Stimulated activated CD4-positive, alpha-beta T cell treated with anti-CD3 and anti-CD28 coated beads, Interleukin-4, amount 100 ng/mL, for 4 hours (primary cell): ENCODE measurements around the gene ZP1.
"Not testable (repeated sequence)": the region's sequence is repeated elsewhere in the genome, so short reads cannot be mapped to it uniquely, and the experiment has no call there.

Experiments used
- DNase-seq, 2 experiments: peaks; one replicate each; pipeline ENCODE4 v3.0.0-alpha.2; 2020

ZP1 gene, protein sequence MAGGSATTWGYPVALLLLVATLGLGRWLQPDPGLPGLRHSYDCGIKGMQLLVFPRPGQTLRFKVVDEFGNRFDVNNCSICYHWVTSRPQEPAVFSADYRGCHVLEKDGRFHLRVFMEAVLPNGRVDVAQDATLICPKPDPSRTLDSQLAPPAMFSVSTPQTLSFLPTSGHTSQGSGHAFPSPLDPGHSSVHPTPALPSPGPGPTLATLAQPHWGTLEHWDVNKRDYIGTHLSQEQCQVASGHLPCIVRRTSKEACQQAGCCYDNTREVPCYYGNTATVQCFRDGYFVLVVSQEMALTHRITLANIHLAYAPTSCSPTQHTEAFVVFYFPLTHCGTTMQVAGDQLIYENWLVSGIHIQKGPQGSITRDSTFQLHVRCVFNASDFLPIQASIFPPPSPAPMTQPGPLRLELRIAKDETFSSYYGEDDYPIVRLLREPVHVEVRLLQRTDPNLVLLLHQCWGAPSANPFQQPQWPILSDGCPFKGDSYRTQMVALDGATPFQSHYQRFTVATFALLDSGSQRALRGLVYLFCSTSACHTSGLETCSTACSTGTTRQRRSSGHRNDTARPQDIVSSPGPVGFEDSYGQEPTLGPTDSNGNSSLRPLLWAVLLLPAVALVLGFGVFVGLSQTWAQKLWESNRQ

DNA sequence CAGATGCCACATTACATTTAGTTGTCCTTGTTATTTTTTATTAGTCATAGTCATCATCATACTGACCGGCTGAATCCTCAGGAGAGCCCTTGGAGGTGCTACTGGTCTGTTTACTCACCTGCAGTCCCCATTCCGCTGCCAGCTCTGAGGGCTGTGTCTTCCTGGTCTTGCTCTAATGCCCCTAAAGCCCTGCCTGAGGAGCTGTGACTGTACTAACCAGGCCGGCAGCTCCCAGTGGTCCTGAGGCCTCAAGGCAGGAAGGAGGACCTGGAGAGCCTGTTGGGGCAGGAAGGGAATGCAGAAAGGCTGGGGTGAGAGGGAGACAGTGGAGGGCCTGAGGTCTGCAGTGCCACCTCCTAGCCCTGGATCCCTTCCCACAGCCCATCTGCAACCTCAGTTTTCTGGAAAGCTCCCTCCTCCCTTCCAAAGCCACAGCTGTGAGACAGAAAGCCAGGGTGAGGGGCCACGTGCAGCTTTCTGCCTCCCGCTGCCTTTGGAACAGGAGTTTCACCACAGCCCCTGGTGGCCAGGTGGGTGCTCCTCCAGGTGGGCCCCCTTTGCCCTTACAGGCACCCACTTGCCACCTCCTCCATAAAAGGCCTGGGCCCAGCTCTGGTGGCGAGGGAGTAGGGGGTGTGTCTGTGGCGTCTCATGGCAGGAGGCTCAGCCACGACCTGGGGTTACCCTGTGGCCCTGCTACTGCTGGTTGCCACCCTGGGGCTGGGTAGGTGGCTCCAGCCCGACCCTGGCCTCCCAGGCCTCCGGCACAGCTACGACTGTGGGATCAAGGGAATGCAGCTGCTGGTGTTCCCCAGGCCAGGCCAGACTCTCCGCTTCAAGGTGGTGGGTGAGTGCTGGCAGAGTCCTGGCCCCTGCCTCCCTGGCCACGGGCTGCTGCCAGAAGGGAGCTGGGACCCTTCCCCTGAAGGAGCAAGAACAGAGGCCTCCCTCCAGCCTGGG, at the start of gene ZP1:
TSS of gene ZP1 (plus strand) at position 632 of the 960 bp plus-strand sequence. CDS start at position 652, 20 bp downstream.
- DNase-seq: no peak

DNA sequence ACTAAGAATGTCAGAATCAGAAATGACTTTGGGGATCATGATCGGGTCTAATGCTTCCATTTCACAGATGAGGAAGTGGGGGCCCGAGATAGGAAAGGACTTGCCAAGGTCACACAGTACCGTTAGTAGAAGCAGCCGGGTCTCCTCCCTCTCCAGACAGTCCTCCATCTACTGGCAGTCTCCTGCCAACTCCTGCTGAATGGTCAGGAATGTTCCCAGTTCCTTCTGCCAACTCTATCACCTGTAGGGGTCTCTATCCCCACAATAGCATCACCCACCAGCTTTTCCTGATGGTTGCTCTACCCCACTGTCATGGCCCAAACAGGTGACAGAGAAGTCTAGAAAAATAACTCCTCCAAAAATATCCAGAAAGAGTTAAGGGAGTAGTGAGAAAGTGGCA, 49.3 kb upstream of the ZP1 start:
- DNase-seq: no peak

DNA sequence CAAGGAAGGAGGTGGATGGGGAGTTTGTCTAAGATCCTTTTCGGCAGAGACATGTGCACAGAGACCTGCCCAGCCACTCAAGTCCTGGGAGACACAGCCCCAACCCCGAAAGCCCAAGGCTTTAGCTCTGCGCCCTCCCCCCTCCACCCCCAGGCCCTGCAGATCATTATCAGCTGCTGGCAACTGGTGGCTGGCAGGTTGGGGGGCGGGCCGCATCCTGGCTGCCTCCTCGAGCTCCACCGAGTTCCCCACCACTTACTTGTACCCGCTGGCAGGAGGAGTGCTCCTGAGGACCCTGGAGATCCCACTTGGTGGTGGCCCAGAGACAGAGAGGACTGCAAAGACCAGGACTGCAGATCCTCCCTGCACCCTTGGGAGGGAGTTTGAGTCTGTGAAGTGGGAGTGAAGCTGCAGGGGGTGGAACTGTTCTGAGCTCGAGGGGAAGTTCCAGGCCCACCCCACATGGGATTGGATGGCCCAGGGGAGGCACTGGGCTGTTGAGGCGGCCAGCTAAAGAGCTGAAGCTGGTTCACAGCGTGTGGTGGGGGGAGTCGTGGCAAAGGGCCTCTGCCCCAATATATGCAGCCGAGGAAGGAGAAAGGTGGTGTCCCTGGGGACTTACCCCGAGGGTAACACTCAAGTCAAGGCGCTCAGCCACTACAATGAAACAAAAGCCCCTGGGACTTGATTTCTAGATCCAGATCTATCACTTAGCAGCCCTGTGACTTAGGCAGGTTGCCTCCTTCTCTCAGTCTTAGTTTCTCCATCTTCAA, 45.3 kb upstream of the ZP1 start:
- DNase-seq: no peak

DNA sequence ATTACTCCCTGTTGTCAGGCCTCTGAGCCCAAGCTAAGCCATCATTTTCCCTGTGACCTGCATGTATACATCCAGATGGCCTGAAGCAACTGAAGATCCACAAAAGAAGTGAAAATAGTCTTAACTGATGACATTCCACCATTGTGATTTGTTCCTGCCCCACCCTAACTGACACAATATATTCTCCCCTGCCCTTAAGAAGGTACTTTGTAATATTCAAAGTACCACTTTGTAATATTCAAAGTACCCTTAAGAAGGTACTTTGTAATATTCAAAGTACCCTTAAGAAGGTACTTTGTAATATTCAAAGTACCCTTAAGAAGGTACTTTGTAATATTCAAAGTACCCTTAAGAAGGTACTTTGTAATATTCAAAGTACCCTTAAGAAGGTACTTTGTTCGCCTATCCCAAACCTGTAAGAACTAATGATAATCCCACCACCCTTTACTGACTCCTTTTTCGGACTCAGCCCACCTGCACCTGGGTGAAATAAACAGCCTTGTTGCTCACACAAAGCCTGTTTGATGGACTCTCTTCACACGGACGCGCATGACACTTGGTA, 43.5 kb upstream of the ZP1 start:
- DNase-seq: not testable (repeated sequence)

DNA sequence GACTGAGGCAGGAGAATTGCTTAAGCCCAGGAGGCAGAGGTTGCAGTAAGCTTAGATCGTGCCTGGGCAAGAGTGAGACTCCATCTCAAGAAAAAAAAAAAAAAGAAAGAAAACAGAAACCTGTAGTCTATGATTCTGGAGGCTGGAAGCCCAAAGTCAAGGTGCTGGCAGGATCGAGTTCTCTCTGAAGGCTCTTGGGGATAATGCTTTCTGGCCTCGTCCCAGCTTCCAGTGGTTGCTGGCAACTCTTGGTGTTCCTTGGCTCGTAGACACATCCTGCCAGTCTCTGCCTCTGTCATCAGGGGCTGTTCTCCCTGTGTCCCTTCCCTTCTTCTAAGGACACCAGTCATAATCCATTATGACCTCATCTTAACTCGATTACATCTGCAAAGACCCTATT, 42.2 kb upstream of the ZP1 start:
- no peak for DNase-seq

DNA sequence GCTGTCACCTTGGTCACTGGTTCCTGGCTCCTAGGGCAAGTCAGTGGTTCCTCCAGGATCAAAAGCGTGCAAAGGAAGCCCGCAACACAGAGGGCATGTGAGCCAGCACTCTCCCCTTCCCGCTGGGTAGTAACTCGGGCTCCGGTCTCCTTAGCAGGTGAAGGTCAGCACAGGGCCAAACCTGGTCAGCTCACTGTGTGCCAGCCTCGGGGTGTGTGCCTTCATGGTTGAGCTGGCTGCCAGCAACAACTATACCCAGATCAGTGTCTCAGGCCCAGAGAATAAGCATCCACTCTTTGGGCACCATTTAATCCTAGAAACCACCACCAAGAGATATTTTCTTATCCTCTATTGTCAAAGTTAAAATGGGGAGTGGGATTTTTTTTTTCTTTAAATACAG, 41.6 kb upstream of the ZP1 start:
- no peak for DNase-seq

DNA sequence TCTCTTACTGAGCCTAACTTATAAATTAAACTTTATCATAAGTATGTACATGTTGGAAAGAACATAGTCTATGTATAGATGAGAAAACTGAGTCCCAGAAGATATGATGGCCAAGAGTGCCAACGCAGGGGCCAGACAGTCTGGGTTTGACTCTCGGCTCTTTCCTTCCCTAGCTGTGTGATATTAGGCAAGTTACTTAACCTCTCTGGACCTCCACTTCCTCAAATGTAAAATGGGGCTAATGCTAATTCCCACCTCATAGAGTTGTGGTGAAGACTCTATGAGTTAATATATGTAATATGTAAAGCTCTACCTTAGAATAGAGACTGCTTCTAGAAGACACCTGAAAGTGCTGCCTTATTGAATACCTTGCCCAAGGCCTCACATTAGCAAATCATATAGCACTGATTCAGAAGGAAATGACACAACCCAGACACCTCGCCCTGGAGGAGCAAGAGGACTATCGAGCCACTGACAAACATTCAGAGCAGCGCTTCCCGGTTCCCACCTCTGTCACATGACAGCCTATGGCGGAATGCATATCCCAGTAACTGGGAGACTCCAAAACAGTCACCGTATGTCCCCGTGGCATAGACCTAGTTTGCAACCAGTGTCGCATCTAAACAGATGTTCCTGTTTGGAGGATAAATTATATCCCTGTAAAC, 36.7 kb upstream of the ZP1 start:
- no peak for DNase-seq

DNA sequence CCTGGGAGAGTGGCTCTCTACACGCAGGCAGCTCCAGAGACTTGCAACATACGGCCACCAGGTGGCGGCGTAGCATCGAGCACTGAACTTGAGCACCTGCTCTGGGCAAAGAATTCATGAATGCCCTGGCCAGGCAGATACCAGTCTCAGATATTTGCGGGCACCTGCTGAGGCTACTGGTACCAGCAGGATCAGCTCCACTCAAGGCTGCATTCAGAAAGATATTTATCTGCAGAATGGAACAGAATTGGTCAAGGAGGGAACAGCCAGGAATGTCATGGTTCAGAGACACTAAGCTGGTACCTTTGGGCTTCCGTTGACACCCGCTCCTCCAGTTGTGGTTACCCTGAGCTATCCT, 36.2 kb upstream of the ZP1 start:
- peak; percentile 69 to 75 for DNase-seq

DNA sequence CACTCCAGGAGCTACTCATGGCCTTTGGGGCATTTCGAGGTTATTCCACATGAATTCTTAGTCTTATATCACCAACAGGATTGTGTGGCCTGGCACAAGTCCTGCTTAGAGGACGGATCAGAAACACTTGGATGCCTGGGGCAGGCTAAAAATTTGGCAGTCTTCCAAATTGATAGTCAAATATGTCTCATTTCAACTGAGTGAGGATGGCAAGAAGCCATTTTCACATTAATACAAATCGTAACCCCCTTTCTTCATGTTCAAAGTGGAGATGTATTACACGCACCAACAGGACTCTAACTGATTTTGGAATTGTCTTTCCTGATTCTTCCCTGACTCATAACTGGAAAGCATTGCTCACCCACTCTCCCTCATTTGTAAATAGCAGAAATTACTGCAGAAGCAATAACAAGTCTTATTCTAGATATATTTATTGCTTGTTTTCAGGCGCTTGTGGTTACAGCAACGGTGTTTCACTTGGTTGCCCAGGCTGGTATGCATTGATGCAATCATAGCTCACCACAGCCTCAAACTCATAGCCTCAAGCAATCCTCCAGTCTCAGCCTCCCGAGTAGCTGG, 35.8 kb upstream of the ZP1 start:
- DNase-seq: no peak

DNA sequence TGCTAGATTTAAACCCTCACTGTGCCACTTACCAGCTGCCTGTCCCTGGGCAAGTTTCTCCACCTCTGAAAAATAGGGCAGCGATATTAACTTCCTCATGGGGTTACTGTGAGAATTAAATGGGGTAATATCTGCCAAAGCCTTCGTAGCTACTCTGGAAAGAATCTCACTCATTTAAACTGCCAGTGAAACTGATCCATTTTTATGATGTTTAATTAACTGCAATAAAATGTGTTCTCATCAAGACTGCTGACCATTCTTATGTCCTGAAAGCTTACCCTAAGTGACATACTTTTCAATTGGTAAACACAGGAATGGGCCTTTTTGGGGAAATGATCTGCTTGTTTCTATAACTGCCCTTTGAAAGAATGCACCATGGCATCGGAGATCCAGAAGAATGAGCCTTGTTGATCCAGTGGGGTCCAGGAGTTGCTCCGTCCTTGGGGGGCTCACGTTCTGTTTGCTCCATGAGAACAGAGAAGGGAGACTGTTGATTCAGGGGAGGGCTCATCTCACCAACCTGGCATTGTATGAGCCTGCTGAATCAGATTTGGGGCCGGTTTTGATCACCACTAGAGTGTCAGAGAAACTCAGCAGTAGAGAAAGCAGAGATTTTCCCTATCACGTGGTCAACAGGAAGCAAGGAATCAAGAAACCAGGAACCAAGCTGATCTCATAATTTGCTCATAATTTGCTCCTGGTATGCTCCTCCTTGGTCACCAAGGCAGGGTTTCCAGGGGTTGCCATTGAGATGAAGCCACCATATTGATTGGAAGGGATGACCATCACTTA, 32.4 kb upstream of the ZP1 start:
- no peak for DNase-seq

DNA sequence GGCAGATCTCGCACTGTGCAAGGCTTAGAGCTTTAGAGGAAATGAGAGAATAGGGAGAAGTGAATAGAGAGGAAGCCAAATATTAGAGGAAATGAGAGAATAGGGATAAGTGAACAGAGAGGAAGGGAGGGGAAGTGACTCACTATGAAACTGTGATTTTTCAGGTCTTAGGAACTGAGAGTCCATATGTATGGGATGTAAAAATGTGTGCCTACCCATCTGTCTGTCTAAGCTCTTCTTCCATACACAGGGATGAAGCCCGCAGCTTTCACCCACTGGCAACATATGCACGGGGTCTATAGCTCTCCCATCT, 31.9 kb upstream of the ZP1 start:
- DNase-seq: no peak

DNA sequence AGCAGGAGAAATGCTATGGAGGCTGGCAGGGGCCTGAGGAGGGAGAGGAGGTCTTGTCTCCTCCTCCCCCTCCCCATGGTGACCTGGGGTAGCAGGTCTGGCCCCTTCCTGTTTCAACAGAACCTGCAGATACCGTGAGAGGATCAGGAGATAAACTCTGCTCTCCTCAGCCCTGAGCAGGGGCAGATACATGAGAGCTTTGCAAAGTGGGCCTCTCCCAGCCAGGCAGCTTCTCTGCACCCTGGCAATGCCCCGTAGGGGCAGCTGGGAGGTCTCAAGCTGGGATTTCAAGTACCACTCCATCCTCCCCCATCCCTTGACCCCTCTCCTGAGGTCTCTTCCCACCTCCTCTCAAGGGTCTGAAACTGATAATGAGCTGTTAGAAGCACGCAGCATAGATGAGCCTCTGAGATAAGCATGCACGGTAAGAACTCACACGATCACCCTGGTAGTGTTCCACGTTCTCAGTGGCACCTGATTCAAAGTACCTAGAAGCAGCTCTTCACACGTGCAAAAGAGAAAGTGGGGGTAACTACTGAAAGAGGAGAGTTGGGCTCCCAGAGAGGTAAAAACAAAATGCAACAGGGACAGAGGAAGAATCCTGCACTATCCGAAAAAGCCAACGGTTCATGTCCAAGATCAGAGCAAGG, 30.4 kb upstream of the ZP1 start:
- no peak for DNase-seq

DNA sequence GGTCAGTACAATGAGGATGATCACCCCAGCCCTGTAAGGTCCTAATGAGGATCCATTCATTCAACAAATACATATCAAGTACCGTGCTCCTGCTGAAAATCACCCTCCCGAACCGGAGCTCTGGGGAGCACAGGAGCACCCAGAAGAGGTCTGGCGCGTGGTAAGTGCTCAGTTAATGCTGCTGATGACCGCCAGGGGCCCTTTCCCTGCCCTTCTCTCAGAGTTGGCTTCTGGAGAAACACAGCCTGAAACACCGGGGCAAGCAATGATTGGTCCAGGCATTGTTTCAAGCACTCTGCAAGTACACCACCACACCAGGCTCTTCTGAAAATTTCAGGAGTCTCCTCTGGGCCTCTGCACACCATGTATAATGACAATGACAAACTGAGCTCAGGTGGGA, 29.2 kb upstream of the ZP1 start:
- DNase-seq: no peak

DNA sequence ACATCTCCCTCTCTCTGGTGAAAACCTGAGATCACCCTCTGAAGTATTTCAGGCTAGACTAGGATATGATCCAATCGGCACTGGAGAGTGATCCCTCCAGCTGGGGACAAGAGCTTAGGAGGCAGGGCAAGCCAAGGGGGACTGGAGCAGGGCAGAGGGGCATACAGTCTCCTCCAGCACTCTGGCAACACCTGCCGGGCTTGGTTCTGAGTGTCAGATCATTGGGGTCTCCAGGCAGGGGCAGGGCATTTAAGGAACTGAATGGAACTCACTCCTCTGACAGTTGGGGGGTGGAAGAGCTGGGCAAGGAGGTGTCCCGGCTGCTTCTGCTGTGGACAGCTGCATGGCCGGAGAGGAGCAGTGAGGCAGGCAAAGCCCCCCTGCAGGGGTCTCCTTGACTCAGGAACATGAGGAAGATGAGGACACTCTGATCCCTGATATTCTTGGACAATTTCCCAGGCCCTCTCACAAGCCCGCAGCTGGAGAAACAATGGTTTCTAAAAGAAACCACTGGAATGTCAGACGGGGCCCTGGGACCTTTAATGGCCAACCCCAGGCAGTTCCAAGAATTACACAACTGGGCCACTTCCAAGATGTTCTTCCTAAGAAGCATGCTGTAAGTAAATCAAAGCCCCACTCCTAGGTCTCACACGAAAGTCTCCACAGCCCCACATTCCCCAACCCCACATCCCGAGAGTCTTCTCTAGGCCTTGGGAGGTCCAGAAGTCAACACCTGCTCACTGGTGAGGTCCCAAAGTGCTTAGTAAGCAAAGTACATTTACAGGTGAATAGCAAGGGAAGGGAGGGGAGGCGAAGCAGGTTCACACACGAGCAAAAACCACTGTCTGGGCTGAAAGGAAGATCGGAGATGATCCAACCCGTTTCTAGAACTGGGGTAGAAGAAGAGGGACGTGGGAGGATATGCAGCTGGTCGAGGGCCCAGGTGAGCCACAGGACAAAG, 26.6 kb upstream of the ZP1 start:
- no peak for DNase-seq

DNA sequence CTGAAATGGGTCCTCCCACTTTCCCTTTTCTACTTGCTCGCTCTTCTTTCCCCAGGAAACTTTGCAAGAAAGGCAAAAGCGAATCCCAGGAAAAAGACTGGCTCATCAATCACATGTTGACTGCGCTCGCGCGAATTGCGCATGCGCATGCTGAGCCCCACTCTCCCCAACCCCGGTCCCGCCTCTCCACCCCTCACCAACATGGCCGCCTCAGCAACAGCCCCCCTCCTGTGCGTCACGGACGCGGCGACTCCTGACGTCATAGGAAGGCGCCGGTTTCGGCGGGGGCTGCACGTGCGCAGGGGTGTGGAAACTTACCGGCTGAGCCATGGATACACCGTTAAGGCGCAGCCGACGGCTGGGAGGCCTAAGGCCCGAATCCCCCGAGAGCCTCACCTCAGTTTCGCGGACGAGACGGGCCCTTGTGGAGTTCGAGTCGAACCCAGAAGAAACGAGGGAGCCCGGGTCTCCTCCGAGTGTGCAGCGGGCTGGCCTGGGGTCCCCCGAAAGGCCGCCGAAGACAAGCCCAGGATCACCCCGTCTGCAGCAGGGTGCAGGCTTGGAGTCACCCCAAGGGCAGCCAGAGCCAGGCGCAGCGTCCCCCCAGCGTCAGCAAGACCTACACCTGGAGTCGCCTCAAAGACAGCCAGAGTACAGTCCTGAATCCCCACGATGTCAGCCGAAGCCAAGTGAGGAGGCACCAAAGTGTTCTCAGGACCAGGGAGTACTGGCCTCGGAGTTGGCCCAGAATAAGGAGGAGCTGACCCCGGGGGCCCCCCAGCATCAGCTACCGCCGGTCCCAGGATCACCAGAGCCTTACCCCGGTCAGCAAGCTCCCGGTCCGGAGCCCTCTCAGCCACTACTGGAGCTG, 25.3 kb upstream of the ZP1 start, which contains the start of gene CCDC86:
TSS of gene CCDC86 (plus strand) at position 317 of the 871 bp plus-strand sequence. CDS start at position 329, 12 bp downstream.
- DNase-seq: peak; percentile 98 to 99

DNA sequence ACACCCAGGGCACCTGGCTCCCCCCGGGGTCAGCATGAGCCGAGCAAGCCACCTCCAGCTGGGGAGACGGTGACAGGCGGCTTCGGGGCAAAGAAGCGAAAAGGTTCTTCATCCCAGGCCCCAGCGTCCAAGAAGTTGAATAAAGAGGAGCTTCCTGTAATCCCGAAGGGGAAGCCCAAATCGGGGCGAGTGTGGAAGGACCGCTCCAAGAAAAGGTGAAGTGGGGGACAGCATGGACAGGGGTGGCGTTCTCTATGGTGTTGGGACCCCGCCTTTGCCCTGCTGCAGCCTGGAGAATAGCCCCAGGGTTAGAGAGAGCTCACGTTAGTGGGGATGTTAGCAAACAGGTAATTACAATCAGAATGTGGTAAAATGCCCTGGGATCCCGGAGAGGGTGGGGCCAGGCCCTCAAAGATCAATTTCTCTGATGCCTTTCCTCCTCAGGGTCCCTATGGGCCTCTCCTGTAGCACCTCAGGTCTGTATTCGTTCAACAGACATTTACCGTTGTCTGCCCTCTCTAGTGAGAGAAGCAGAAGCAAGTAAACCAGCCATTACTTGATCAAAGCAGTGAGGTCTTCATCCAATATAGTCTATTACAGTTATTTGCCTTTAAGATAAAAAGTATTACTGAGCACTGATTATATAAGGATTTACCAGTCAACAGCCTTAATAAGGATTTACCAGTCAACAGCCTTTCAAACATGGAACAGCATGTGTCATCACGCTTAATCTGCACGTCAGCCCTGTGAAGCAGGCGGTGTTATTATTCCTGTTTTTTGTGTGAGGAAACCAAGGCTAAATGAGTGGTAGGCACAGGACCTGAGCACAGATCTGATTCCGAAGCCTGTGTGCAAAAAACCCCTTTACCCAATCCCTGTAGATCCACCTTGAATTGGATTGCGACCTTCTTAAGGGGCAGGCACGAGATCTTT, 24.4 kb upstream of the ZP1 start:
- DNase-seq: no peak
